ENCODE data around the gene P3H2. TPM values are rescaled to one million over a fixed set of nuclear protein-coding genes. Genes with fewer than 3 reads are reported as not detected.

Gene P3H2
- total and polyA plus RNA-seq, 2 of the 4 experiments (the other 2 are of a cell fraction), result 54.7 to 64.3 TPM

DNA sequence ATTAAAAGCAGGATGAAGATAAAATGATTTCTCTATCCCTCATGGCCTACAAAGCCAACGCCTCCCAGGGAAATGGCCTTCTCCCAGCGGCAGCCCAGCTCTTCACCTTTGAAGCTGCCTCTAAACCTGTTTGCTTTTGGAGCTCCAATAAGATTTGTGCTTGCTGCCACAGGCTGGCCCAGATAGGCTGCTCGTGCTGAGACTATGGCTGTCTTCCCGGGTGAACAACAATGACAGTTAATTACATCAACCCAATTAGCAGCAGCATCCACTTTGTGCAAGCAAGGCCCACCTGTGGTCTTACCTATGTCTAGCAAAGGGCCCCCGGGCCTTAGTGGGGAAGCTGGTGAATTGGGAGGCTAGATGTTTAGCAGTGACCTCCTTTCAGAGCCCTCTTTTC lies 179.6 kb downstream of the P3H2 start:
- no peaks in the 10 kb centered on the region for H3K9me3 ChIP-seq (ENCODE audit: control insufficient read depth, insufficient read depth, low read length)
- no peaks in the 10 kb centered on the region for H3K36me3 ChIP-seq (ENCODE audit: control insufficient read depth, insufficient read depth, low read length)
- no peak overlapping the region for H3K18ac ChIP-seq (ENCODE audit: low read depth, low read length)
- no peak overlapping the region for H2BK20ac ChIP-seq (ENCODE audit: low read depth, low read length)
- no peak overlapping the region for H4K8ac ChIP-seq (ENCODE audit: low read depth in 2 of 2, low read length in 2 of 2)
- in situ Hi-C loops (cut with MboI; ENCODE audit: low sequenced_read_pairs), result loop anchor here (10.0 kb wide), 2 partner anchors 286 to 676 kb away; no protein-coding TSS in a partner anchor
- H2AK9ac ChIP-seq (replicated peaks; ENCODE audit: low read depth, low read length, poor library complexity), result no peak overlapping the region
- no peak overlapping the region for H3K4ac ChIP-seq (ENCODE audit: low read depth, low read length)
- no peak overlapping the region for H2AFZ ChIP-seq (replicated peaks; ENCODE audit: low read length, poor library complexity)
- H3K27ac ChIP-seq (ENCODE audit: insufficient read depth, low read length), result no peak overlapping the region
- H3K23ac ChIP-seq (ENCODE audit: low read depth, low read length), result no peak overlapping the region
- H3K14ac ChIP-seq (replicated peaks; ENCODE audit: low read depth, low read length), result no peak overlapping the region
- no peak overlapping the region for H4K5ac ChIP-seq (ENCODE audit: low read depth, low read length)
- H3K4me1 ChIP-seq (ENCODE audit: control insufficient read depth, insufficient read depth, low read length), result peaks cover 2% of the 10 kb centered on the region; the same call in 1 of the 2 replicates
- no CpG with 5 or more reads among the region's 5 CpGs for WGBS, 2 experiments (ENCODE audit: extremely low coverage in 2 of 2, insufficient read length in 1 of 2)
- no peaks in the 10 kb centered on the region for H3K79me1 ChIP-seq (ENCODE audit: low read depth in 1 of 2, low read length in 2 of 2)
- DNase-seq (no peak), ATAC-seq (ENCODE audit: low read depth) (no peak)
- no peaks in the 10 kb centered on the region for H4K20me1 ChIP-seq (ENCODE audit: insufficient read depth, low read length)
- H3K9ac ChIP-seq (ENCODE audit: low read depth, low read length), result no peak overlapping the region
- no peak overlapping the region for H4K91ac ChIP-seq (ENCODE audit: insufficient read depth, low read depth, low read length)
- H2BK120ac ChIP-seq (ENCODE audit: low read depth, low read length), result no peak overlapping the region
- H2BK5ac ChIP-seq (ENCODE audit: low read depth, low read length, poor library complexity, severe bottlenecking), result no peak overlapping the region
- CTCF ChIA-PET, result interaction anchor here (1.3 kb wide), 1 partner anchor 668 kb away, joined by 6 read pairs; no protein-coding TSS in a partner anchor
- TF ChIP-seq BHLHE40 (IDR thresholded peaks at IDR 0.05; ENCODE audit: low read depth, low read length) (no peak), RAD21 (IDR thresholded peaks at IDR 0.05; ENCODE audit: low read length) (no peak), NFE2L2 (IDR thresholded peaks at IDR 0.05; ENCODE audit: low read depth, low read length) (no peak), FOS (IDR thresholded peaks at IDR 0.05; ENCODE audit: low read depth, low read length) (no peak), POLR2A (IDR thresholded peaks at IDR 0.05; ENCODE audit: low read depth, low read length) (no peak), RFX5 (IDR thresholded peaks at IDR 0.05; ENCODE audit: low read depth, low read length) (no peak), CHD1 (IDR thresholded peaks at IDR 0.05; ENCODE audit: low read depth, low read length) (no peak), CEBPB (IDR thresholded peaks at IDR 0.05; ENCODE audit: low read depth, low read length) (no peak), SMC3 (IDR thresholded peaks at IDR 0.05; ENCODE audit: low read depth, low read length) (no peak), RCOR1 (IDR thresholded peaks at IDR 0.05; ENCODE audit: insufficient replicate concordance, low read length) (no peak), MAZ (IDR thresholded peaks at IDR 0.05; ENCODE audit: borderline replicate concordance, low read depth, low read length) (no peak), MAFK (IDR thresholded peaks at IDR 0.05; ENCODE audit: low read depth, low read length) (no peak), MXI1 (IDR thresholded peaks at IDR 0.05; ENCODE audit: borderline replicate concordance, low read depth, low read length) (no peak)
- TF ChIP-seq, protein P1, sequence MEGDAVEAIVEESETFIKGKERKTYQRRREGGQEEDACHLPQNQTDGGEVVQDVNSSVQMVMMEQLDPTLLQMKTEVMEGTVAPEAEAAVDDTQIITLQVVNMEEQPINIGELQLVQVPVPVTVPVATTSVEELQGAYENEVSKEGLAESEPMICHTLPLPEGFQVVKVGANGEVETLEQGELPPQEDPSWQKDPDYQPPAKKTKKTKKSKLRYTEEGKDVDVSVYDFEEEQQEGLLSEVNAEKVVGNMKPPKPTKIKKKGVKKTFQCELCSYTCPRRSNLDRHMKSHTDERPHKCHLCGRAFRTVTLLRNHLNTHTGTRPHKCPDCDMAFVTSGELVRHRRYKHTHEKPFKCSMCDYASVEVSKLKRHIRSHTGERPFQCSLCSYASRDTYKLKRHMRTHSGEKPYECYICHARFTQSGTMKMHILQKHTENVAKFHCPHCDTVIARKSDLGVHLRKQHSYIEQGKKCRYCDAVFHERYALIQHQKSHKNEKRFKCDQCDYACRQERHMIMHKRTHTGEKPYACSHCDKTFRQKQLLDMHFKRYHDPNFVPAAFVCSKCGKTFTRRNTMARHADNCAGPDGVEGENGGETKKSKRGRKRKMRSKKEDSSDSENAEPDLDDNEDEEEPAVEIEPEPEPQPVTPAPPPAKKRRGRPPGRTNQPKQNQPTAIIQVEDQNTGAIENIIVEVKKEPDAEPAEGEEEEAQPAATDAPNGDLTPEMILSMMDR (conservative IDR thresholded peaks at IDR 0.05; ENCODE audit: low read depth, low read length), result no peak
- TF ChIP-seq, protein P2, sequence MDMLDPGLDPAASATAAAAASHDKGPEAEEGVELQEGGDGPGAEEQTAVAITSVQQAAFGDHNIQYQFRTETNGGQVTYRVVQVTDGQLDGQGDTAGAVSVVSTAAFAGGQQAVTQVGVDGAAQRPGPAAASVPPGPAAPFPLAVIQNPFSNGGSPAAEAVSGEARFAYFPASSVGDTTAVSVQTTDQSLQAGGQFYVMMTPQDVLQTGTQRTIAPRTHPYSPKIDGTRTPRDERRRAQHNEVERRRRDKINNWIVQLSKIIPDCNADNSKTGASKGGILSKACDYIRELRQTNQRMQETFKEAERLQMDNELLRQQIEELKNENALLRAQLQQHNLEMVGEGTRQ (IDR thresholded peaks at IDR 0.05; ENCODE audit: low read depth, low read length), result no peak
- TF ChIP-seq, protein P3, sequence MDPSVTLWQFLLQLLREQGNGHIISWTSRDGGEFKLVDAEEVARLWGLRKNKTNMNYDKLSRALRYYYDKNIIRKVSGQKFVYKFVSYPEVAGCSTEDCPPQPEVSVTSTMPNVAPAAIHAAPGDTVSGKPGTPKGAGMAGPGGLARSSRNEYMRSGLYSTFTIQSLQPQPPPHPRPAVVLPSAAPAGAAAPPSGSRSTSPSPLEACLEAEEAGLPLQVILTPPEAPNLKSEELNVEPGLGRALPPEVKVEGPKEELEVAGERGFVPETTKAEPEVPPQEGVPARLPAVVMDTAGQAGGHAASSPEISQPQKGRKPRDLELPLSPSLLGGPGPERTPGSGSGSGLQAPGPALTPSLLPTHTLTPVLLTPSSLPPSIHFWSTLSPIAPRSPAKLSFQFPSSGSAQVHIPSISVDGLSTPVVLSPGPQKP (IDR thresholded peaks at IDR 0.05; ENCODE audit: borderline replicate concordance, low read depth, low read length), result no peak
- BruUV-seq (replicated peaks), result no TSS peak
- H2AK5ac ChIP-seq (ENCODE audit: low read depth, low read length), result no peak overlapping the region
- H3K4me2 ChIP-seq (ENCODE audit: low read depth, low read length), result no peak overlapping the region
- H3K9me1 ChIP-seq (ENCODE audit: insufficient read depth, low read length), result no peaks in the 10 kb centered on the region
- peaks cover 16% of the 10 kb centered on the region for H3K27me3 ChIP-seq (ENCODE audit: control insufficient read depth, insufficient read depth, low read length)
- dilution Hi-C loops (cut with HindIII; ENCODE audit: low sequenced_read_pairs, unreplicated experiment), result no loop called here
- no peak overlapping the region for H2BK15ac ChIP-seq (ENCODE audit: low read depth, low read length)
- intact Hi-C loops (cut with micrococcal nuclease), result no loop called here
- H3K56ac ChIP-seq (ENCODE audit: extremely low read depth, insufficient read depth, low read length), result no peak overlapping the region
- H3K4me3 ChIP-seq (ENCODE audit: insufficient read depth, low read depth, low read length), result no peak overlapping the region
- POLR2A ChIA-PET (ENCODE audit: unreplicated experiment), result interaction anchor here (0.6 kb wide), 1 partner anchor 14 kb away, joined by 3 read pairs; no protein-coding TSS in a partner anchor

Measured in IMR-90 (cell line).